ENCODE data around the gene SSX4B.
"Not testable (repeated sequence)": the region's sequence is repeated elsewhere in the genome, so short reads cannot be mapped to it uniquely, and the experiment has no call there.

Gene SSX4B

GRCh38 chrX:48411860-48412259 lies at the start of gene SSX4B:
TSS of gene SSX4B (minus strand) at chrX:48411960. CDS start at chrX:48411372, 588 bp downstream.
- DNase-seq (ENCODE audit: low read depth) = not testable (repeated sequence)

- no peak for DNase-seq (ENCODE audit: low read depth)
Measured at GRCh38 chrX:48460606-48461005, 48.8 kb upstream of the SSX4B start.

DNA sequence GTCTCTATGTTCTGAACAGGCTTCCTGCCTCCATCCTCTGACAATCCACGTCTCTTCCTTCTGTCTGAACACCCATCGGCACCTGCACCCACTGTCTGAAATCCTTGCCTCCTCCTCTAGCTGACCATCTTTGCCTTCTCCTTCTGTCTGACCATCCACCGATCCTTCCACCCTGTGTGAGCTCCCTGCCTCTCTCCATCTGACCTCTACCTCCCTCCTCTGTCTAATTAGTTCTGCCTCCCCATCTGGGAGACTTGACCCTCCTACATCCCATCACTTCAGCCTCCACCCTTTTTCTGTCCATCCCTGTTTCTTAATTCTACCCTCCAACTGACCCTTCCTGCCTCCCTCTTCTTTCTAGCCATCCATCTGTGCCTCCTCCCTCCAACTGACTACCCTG lies 48.3 kb upstream of the SSX4B start:
- no peak for DNase-seq (ENCODE audit: low read depth)

- no peak for DNase-seq (ENCODE audit: low read depth)
Measured at GRCh38 chrX:48459483-48459882, 47.7 kb upstream of the SSX4B start.

DNA sequence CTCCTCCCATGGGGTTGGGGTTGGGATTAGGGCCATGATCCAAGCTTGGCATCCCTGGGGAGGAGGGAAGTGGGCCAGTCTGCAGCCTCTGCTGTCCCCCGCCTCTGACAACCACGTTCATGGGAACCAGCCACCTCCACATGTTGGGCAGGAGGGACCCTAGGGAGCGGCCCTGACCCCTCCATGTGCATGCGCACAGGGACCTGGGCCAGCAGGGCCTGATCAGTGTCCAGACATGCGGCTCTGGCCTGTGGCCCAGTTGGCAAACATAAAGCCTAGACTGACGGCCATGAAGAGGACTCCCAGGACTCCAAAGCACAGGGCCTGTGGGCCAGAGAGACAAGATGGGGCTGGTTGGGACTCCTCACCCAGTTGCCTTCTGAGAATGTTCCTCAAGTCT lies 47.0 kb upstream of the SSX4B start:
- DNase-seq (ENCODE audit: low read depth) = no peak

DNA sequence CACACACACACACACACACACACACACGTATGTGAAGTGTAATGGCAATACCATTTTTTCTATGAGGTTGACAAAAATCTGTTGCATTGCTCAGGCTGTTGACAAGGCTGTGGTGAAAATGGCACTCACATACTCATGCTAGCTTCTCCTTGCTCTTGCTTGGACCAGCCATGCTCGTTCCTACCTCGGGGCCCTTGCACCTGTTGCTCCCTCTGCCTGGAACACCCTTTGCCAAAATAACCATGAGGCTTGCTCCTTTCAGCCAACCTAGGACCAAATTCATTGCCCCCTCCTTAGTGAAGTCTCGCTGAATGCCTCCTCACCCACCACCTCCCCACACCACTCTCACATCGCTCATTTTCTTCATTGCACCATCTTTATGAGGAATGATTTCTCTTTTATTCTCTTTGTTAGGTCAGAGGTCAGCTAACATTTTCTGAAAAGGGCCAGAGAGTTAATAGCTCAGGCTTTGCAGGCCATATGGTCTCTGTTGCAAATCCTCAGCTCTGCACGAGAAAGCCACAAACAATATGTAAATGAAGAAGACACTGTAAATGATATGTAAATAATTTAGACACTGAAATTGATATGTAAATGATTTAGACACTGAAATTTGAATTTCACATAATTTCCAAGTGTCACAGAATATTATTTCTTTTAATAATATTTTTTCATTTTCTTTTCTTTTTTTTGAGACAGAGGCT lies 45.0 kb upstream of the SSX4B start:
- DNase-seq (ENCODE audit: low read depth) = no peak

DNA sequence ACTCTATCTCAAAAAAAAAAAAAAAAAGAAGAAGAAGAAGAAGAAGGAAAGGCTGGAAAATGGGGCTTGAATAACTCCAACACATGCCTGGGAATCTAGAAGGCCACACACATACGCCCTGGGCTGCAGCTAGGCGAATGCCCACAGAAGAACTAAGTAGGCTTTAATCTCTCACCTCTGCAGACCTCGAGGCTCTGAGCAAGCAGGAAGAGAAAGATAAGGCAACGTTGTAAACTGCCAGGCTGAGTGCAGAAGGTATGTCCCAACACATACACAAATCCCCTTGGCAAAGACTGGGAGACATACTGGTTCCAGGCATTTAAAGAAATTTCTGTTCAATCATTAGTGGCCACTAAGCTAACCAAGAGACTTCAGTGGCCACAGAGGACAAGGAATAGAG lies 39.9 kb upstream of the SSX4B start:
- no peak for DNase-seq (ENCODE audit: low read depth)

GRCh38 chrX:48450076-48450475 lies 38.3 kb upstream of the SSX4B start:
- no peak for DNase-seq (ENCODE audit: low read depth)

DNA sequence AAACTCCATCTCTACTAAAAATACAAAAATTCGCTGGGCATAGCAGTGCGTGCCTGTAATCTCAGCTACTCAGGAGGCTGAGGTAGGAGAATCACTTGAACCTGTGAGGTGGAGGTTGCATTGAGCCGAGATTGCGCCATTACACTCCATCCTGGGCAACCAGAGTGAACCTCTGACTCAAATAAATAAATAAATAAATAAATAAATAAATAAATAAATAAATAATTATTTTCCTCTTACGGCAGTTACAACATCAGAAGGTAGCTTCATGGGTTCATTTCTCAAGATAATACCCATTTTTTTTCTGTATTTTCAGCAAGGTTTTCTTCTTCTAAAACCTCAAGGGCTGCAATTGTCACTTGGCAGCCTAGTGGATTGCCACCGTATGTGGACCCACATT lies 35.4 kb upstream of the SSX4B start:
- DNase-seq (ENCODE audit: low read depth) = not testable (repeated sequence)

- not testable (repeated sequence) for DNase-seq (ENCODE audit: low read depth)
Measured at GRCh38 chrX:48433713-48434112, 22.0 kb upstream of the SSX4B start.

GRCh38 chrX:48430166-48430565 lies 18.4 kb upstream of the SSX4B start:
- DNase-seq (ENCODE audit: low read depth) = not testable (repeated sequence)

DNA sequence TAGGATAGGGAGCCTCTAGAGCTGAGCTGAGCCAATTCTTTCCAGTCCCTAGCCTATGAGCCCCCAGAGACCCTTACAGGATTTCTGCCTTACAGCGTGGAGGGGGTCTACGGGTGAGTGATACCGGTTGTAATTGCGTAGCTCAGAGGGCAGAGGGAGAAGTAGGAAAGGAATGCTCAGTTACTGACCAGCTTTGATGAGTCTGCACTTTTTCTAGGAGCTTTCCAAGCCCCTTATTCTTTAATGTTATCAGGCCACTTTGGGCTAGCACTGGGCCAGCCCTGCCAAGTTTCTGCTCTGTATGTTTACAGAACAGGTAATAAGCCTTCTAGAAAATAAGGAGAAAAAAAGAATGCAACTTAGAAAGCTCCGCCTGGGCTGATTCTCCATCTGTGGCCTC lies 17.8 kb upstream of the SSX4B start:
- not testable (repeated sequence) for DNase-seq (ENCODE audit: low read depth)

DNA sequence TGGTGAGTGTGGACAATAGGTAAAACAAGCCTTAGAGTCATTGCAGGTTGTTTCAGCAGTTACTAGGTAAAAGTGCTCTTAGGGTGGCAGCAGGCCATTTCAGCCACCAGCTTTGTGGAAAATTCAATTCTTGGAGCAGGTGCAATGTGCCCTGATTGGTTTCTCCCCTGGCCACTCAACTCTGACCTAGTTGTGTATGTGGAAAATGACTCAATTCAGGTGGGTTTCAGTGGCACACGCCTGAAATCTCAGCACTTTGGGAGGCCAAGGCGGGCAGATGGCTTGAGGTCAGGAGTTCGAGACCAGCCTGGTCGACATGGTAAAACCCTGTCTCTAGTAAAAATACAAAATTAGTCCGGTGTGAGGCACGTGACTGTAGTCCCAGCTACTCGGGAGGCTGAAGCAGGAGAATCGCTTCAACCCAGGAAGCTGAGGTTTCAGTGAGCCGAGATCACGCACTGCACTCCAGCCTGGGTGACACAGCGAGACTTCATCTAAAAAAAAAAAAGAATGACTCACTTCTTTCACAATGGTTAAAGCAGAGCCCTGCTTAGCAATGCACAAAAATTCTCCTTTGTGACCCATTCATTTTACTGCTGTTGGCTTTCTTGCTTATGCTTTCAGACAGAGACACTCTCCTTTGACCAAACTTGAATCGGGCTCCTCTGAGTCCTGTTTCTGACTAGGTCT lies 15.4 kb upstream of the SSX4B start:
- DNase-seq (ENCODE audit: low read depth) = not testable (repeated sequence)

- not testable (repeated sequence) for DNase-seq (ENCODE audit: low read depth)
Measured at GRCh38 chrX:48397825-48398224, 13.9 kb downstream of the SSX4B start.

DNA sequence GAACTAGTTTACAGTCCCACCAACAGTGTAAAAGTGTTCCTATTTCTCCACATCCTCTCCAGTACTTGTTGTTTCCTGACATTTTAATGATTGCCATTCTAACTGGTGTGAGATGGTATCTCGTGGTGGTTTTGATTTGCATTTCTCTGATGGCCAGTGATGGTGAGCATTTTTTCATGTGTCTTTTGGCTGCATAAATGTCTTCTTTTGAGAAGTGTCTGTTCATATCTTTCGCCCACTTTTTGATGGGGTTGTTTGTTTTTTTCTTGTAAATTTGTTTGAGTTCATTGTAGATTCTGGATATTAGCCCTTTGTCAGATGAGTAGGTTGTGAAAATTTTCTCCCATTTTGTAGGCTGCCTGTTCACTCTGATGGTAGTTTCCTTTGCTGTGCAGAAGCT lies 14.8 kb downstream of the SSX4B start:
- not testable (repeated sequence) for DNase-seq (ENCODE audit: low read depth)

DNA sequence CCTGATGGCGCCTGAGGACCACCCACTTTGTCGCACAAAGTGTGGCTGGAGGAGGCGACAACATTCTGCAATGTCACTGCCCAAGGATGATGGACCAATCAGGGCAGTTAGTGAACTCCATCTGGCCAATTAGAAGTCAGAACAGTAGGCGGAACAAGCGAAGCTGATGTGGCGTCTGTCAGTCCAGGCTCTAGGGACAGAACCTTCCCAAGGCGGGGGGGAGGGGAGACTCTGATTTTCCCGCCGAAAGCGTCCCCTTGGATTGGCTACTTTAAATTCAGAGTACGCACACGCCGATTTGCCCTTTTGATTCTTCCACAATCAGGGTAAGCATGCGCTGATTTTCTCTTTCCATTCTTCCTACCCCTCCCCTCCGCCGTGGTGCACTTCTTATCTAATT lies 28.5 kb downstream of the SSX4B start, which contains the start of gene SSX4:
Gene SSX4 (plus strand): TSS at position 301 of the 400 bp plus-strand sequence. CDS start 515 bp downstream, outside the sequence.
- DNase-seq (ENCODE audit: low read depth) = not testable (repeated sequence)

GRCh38 chrX:48370408-48370807 lies 41.4 kb downstream of the SSX4B start:
- not testable (repeated sequence) for DNase-seq (ENCODE audit: low read depth)

DNA sequence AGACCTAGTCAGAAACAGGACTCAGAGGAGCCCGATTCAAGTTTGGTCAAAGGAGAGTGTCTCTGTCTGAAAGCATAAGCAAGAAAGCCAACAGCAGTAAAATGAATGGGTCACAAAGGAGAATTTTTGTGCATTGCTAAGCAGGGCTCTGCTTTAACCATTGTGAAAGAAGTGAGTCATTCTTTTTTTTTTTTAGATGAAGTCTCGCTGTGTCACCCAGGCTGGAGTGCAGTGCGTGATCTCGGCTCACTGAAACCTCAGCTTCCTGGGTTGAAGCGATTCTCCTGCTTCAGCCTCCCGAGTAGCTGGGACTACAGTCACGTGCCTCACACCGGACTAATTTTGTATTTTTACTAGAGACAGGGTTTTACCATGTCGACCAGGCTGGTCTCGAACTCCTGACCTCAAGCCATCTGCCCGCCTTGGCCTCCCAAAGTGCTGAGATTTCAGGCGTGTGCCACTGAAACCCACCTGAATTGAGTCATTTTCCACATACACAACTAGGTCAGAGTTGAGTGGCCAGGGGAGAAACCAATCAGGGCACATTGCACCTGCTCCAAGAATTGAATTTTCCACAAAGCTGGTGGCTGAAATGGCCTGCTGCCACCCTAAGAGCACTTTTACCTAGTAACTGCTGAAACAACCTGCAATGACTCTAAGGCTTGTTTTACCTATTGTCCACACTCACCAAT lies 43.9 kb downstream of the SSX4B start:
- DNase-seq (ENCODE audit: low read depth) = not testable (repeated sequence)

DNA sequence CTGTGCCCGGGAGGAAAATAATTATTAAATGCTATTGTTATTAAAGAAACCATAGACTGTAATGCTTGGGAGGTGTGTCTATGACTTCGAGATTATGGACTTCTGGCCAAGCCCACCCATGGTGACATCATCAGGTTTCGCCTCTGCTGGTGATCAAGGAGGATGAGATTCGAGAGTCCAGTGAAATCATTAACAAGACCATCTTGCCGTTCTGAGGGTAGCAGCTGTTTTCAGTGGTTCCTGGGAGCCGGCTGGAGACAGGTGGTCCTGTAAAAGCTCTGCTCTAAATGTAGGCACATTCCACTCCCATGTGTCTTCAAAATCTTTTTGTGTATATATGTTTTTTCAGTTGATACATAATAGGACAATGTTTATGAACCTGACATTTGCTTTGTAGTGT lies 52.5 kb downstream of the SSX4B start:
- not testable (repeated sequence) for DNase-seq (ENCODE audit: low read depth)

GRCh38 chrX:48357681-48358080 lies 54.1 kb downstream of the SSX4B start:
- no peak for DNase-seq (ENCODE audit: low read depth)

DNA sequence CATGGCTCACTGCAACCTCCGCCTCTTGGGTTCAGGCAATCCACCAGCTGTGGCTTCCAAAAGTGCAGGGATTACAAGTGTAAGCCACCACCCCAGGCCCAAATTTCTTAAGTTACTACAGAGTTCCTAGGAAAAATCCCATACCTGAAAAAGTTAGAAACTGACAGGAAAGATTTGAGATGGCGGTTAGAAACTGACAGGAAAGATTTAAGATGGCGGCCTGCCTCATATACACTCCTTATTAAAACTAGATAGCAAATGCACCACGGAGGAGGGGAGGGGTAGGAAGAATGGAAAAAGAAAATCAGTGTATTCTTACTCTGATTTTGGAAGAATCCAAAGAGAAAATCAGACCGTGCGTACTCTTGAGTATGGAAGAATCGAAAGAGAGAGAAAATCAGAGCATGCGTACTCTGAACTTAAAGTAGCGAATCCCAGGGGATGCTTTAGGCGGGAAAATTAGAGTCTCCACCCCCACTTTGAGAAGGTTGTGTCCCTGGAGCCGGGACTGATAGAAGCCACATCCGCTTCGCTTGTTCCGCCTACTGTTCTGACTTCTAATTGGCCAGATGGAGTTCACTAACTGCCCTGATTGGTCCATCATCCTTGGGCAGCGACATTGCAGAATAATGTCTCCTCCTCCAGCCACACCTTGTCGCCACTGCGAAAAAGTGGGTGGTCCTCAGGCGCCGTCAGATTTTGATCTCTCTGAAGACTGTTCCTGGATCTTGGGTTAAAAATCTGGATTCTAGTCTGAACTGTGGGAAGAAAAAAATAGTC lies 55.3 kb downstream of the SSX4B start, which contains the start of gene SSX3:
Gene SSX3 (minus strand): TSS at position 389 of the 780 bp plus-strand sequence. CDS start 1,454 bp downstream, outside the sequence.
- DNase-seq (ENCODE audit: low read depth) = not testable (repeated sequence)
